Bone marrow (tissue), 2 donors: ENCODE measurements around the gene MSI2.

Experiments
- DNase-seq, 2 donors: peaks; one replicate each; lab custom pipeline; 2025; lab: John Stamatoyannopoulos, UW

The MSI2 gene

DNA sequence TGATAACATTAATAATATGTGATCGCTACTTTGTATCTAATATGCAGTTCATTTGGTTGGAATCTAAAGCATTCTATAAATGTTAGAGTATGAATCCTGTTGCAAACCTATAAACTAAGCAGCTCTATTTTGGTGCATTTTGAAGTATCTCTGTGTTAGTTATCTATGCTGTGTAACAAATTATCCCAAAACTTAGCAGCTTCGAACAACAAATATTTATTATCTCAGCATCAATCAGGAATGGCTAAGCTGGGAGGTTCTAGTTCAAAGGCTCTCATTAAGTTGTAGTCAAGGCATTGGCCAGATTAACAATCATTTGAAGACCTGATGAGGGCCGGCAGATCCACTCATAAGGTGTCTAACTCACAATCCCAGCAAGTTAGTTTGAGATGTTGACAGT lies 10.1 kb upstream of the MSI2 start:
- no peak for DNase-seq

DNA sequence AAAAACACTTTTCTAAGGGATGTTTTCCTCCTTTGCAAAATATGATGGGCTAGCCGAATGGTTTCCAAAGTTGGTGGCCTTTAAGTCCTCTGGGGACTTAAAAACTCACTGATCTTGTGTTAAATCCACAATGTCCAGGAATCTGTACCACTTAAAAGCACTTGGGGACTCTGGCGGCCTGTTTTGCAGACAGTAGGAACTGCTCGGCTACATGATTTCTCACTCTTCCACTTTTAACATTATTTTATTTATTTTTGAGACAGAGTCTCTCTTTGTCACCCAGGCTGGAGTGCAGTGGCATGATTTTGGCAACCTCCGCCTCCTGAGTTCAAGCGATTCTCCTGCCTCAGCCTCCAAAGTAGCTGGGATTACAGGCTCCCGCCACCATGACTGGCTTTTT lies 9.1 kb upstream of the MSI2 start:
- no peak for DNase-seq

DNA sequence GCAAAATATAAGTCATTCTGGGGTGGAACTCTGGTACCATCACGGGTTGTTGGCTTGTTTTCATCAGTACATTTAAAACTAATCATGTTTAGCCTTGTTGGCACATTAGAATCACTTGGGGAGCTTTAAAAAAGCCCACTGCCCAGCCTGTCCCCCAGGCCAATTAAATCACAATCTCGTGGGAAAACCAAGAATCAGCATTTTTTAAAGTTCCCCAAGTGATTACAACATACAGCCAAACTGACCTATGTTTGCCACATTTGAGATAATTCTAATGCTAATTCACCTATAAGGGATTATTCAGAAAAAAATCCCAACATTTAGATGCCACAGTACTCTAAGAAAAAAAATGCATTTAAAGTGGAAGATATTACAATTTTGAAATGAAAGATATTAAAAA lies 8.4 kb upstream of the MSI2 start:
- no peak for DNase-seq

DNA sequence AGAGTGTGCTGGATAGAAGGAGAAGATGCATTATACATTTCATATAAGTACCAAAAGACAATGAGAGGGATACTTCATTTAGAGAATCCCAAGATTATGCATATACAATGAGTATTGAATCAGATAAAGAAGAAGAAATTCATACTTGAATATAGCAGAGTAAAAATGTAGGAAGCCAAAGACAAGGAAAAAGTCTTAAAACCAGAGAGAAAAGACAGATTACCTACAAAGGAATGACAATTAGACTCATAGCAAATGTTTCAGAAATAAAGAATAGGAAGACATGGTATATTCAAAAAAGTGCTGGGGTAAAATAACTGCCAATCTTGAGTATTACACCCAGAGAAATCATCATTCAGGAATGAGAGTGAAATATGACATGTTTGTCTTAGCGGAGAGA lies 6.8 kb upstream of the MSI2 start:
- no peak for DNase-seq

DNA sequence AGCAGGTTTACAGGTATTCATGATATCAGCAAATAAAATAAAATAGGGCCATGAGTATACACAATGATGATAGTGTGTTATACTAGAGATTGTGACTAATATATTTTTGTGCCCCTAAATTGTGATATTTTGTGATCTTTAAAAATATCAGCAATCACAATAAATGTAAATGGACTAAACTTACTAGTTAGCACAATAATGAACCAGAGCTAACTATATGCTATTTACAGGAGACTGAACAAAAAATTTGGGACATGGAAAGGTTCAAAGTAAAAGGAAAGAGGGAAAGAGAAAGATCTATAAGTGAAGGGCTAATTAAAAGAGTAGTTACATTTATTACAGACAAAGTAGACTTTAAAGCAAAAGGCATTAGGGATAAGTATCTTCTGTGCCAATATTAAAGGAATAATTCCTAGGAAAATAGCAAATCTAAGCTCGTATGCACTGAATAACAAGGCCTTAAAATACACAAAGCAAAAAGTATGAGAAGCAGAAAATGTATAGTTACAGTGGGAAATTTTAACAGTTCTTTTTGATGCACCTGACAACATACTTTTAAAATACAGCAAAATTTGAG lies 5.0 kb upstream of the MSI2 start:
- no peak for DNase-seq

DNA sequence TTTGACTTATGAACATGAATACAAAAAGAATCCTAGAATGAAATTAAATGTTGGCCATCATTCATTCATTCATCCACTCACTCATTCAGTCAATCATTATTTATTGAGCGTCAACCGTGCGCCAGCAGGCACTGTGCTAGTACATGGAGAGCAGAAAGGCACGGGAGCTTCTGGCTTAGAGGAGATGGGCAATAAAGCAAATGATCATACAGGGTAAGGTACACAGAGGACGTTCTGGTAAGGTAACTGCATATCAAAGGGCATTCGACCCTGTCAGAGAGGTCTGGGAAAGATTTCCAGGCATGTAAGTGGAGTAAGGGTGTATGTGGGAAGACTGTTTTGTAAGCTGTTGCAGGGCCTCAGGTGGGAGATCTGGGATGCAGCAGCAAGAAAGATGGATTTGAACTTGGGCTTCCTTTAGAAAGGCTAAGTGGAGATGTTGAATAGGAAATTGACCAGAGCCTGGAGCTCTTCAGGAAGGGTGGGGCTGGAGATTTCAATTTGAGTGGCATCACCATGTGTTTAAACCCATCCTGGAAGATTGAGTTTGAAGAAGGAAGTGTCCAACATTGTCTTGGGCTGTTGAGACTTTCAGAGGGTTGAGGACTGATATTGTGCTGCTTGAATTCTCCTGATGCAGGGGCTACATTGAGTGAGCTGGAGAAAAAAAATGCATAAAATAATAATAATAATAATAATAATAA lies 2.8 kb upstream of the MSI2 start:
- DNase-seq: no peak

DNA sequence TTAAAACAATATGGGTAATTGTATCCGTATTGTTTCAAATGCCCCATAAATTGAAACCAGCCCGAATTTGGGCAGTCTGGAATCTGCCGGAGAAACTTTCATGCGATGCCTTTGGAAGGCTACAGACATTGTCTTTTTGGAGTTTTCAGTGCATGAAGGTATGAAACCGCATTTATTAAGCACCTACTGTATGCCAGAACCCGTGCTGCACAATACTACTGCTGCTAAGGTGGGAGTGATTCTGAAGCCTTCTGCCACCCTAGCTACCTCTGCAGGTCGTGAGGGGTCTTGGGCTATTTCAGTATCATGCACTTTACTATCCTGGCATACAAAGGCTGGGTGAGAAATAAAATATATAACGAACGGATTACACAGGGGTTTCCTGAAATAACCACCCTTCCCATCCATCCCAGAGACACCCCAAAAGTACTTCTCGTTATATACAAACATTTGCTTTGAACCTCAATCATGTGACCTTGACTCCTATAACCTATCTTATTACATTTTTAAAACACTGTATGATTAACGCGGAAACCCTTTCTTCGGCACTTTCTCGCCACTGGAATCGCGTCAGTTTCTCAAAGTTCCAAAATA lies 1.0 kb upstream of the MSI2 start:
- DNase-seq: peak in 1 of 2 donors; percentile 23

DNA sequence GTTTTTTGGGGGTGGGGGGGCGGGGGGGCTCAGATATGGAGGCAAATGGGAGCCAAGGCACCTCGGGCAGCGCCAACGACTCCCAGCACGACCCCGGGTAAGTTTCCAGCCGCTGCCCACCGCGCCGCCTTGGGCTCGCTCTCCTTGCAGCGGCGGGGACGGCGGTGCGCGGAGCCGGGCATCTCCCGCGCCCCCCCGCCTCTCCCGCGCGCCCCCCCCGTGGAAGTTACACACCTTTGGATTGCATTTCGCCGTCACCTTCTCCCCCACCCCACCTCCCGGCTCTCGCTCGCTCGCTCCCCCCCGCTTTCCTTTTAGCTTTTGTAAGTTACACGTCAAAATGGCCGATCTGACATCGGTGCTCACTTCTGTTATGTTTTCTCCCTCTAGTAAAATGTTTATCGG lies 387 bp downstream of the MSI2 start:
- DNase-seq: peak in 1 of 2 donors; percentile 45

DNA sequence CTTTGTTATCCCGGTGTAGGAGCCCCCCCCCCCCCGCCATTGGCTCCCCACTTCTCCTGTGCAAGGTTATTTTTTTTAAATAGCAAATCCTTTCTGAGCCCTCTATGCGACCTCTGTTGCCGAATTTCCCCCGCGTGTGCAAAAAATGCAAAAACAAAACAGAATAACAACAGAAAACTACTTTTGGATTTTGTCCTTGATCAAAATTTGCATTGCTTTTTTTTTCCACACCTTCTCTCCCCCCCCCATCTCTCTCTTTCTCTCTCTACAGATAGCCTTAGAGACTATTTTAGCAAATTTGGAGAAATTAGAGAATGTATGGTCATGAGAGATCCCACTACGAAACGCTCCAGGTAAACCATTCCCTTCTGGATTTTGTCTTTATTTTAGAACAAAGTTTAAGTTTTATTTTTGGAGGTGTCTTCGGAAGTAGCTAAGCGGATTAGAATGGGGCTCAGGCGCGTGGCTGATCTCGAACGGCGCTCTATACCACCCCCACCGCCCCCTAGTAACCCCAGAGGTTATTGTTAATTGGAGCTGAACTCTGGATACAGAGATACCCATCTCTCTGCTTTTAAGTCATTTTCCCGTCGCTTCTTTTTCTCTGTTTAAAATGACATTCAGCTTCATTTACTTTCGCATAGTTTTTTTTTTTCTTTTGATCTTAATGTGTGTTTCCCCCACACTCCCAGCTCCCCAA lies 1.0 kb downstream of the MSI2 start:
- no peak for DNase-seq

DNA sequence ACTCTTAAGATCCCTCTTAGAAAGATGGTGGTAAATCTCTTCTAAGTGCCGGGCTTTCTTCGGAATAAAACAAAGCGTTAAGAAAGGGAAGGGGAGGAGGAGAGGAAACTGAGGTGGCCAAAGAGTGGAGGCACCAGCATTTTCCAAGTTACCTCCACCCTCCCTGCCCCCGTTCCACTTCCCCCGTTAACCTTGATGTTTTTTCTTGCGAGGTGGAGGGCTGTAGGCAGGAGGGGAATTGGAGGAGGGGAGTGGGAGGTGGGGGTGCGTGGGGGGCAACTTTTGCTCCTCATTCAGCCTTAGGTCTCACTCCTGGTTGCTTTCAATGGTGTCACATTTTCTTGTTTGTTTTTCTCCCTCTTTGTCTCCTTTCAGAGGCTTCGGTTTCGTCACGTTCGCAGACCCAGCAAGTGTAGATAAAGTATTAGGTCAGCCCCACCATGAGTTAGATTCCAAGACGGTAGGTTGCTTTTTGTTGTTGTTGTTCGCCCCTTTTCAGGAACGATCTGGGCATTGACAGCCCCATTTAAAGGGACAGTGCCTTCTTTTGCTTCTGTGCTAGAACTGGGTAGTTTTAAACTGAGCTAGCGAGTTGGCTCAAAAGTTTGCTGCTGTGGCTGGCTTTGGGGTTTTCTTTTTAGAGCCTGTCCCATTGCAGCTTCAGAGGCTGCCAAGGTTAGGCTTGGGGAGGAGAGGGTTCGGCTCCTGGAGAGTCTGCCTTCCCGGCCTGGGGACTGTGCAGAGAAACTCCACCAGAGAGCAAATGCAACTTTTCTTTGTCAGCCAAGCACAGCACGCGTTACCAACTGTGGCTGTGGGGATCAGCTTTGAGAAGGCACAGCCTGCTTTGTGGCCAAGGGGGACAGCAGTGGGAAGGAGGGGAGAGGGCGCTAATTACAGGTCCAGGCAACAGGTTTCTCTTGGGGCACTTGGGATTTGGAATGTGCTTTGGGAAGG lies 1.9 kb downstream of the MSI2 start:
- no peak for DNase-seq

DNA sequence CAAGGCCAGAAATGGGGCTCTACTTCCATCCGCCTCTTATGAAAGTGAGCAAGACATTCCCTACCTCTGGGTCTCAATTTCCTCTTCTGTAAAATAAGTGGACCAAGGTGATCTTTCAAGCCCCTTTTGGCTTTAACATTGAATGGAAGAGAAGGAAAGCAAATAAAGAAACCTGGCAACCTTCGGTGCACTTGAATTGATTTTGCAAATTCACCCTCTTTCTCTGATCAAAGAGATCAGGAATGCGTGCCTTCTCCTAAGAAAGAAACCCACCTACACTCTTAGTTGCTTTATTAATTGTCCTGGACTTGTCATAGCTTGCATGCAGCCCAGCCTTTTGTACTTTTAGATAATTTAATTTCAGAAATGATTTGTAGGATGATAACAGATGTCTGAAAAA lies 3.0 kb downstream of the MSI2 start:
- no peak for DNase-seq

DNA sequence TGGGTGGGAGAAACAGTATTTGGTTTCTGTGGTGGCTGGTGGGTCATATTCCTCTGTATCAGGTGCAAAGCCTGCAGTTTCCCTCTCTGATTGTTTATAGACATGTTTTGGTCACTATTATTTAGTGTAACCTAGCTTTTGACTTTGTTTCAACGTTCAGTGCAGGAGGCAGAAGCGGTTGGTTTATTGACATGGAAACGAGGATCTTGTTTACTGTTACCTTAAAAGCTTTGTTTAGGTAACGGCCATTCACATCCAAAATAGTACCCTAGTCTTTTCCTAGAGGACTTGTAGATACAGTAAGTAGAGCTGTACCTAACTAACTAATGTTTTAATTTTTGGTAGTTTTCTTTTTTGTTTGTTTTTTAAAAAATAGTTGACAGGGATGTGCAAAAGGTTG lies 3.5 kb downstream of the MSI2 start:
- DNase-seq: no peak

DNA sequence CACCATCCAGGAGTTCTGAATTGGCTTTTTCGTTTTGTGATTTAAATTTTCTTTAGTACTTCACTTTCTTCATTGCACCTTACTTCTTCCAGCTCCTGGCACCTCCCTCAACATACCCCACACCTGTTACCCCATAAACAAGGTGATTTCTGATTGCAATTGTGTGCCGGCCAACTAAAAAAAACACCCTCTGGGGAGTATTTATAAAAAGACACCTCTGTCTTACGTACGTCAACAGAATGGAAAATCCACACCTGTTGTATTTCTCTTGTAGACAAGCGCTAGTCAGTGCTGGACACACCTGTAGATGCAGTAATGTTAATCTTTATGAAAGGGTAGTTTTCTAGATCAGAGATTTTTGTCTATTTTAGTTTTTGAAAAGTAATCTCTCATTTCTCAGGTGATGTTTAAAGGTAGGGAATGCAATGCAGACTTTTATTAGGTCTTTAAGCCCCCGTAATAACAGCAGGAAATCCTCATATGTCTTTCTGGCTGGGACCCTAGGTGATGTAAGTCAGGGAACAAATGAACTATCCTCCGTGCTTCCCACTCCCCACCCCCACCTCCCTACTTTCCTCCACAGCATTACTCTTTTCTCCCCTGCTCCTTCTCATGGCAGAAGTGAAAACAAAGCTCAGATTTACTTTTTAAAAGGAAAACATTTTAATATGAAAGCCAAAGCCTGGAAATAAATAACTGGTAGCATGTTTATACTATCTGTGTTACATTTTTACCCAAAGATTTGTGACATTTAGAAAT lies 4.2 kb downstream of the MSI2 start:
- DNase-seq: no peak

DNA sequence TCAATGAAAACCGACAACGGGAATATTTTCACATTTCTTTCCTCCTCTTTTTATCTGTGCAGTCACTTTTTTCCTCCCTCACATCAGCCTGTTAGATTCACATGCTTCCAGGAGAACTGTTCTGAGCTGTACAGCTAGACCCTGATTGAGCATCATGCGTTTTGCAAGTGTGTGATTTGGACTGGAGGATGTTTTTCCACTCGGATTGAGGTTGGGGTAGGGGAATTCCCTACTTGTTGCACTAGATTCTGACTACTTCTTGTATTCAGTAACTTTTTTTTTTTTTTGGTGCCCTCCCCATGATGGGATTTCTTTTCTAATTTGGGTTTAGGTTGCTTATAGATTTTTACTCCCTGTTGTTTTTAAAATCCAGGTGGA lies 4.8 kb downstream of the MSI2 start:
- DNase-seq: no peak

DNA sequence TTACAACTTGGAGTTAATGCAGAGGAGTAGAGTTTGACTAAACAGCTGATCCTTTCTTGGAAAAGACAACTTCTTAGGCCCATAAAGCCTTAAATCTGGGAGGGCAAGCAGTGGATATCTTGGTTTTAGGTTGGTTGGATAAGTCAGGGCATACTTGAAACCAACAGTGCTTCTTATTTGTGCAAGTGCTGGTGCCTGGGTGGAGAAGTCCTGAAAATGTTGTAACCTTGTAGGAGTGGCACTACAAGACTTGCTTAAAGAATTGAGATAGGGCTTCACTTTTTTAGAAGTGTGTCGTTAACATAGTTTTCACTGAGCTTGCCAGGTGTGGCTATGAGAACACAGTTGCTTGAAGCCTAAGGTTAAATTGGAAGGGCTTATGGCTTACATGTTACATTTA lies 6.2 kb downstream of the MSI2 start:
- DNase-seq: no peak

DNA sequence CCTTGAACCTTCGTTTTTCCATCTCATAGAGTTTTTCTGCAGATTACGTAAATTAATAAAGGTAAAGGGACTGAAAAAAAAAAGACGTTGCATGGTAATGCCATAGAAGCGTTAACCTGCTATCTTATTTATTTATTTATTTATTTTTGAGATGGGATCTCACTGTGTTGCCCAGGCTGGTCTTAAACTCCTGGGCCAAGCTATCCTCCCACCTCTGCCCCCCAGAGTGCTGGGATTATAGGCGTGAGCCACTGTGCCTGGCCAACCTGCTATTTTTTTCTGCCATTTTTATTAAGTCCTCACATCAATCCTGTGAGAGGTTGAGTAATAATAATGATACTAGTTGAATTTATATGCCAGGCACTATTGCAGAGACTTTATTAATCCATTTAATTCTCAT lies 7.9 kb downstream of the MSI2 start:
- DNase-seq: no peak

DNA sequence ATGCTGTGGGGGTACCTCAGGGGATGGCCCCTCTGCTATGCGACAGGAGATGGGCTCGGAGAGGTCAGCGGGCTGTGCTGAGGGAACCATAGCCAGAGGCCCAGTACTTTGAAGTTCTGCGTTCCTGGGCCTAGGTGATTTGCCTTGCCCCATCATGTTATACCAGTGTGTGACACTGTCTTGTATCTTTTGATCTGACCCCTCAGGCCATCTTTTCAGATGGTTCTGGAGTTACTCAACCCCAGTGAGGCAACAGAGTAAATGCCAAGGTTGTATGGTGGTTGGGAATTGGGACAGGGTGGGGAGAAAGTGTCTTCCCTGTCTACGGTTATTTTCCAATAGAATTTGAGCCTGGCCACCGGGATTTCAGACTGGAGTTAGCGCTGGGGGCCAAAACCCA lies 8.5 kb downstream of the MSI2 start:
- DNase-seq: no peak

DNA sequence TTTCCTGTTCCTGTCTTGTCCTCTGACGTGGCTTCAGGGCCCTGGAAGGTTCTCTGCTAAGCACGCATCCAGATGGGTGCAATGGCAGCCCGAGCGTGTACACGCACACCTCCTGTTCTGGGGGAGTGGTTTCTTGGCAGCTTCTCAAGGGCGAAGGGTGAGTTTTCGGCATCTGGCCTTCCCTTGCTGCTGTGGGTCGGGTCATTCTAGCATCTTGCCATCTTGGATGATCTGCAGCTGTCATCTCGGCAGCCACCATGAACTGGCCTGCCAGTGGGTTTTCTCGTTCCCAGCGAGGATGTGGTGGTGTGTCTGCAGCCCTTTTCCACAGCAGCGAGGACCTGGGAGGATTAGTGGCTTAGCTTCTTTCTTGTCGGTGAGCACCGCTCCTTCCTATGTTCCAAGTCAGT lies 10.6 kb downstream of the MSI2 start:
- no peak for DNase-seq

DNA sequence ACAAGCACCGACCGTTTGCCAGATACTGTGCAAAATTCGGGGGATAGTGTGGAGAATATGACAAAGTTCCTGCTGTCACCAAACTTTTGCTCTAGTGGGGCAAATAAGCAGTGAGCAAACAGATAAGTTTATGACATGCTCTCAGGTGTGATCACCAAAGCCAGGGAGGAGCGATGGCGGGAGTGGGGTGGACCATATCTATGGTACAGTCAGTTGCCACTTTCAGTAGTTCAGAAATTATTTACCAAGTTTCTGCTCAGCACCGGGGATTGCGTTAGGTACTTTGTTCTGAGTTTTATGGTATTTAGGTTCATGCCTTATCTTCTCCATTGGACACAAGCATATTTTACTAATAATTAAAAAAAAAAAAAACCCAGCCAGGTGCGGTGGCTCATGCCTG lies 11.9 kb downstream of the MSI2 start:
- DNase-seq: no peak

DNA sequence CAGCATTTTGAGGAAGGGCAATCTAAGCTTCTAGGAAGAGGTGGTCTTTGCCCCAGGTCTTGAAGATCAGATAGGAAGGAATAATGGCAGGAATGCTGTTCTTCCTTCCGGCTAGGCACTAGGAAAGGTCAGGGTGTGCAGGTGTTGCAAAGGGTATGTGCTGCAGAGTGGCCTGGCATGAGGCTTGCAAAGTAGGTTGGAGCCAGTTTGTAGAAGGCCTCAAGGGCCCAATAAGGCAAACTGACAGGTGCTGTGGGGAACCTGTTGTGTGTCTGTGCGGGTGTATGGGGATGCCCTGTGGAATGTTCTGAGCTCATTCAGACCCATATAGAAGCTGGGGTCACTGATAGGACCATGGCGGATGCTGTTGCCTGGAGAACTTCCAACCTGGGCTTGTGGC lies 12.7 kb downstream of the MSI2 start:
- DNase-seq: no peak

DNA sequence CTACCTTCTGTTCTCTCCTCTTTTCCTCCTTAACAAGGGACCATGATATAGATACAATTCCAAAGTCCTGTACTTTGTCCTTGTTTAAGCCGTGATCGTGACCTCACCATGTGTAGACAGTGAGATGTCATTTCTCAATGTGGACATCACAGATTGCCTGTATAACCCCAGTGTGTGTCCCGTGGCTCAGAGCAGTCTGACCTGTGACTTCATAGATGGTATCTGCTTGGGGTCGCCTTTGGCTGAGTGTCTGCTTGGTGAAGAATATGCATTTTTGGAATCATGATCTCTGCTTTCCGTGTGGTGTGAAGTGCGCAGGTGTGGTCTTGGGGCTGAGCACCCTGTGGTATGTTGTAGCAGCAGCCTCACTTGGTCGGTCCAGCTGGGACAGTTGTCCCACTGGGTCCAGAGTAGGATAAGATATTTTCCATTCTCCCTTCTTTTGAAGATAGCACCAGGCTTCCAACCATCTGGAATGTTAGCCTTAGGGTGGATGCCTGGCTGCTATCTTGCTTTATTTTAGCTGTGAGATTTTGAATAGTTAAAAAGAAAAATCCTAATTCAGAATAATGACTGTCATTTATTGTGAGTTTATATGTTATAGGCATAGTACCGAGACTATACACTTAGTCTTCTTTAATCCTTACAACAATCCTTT lies 13.4 kb downstream of the MSI2 start:
- no peak for DNase-seq
